GM23338 (cell line): ENCODE measurements around the gene DUSP9. TPM values are rescaled to one million over a fixed set of nuclear protein-coding genes. Genes with fewer than 3 reads are reported as not detected.

Experiments
- ATAC-seq: fragments of 200-7000 bp; cut with Tn5 transposase; 3 replicates; pipeline ENCODE4 v1.9.1; 2020
- DNase-seq: peaks from one replicate; pipeline ENCODE4 v3.0.0-alpha.2; 2015; ENCODE audit warnings: low spot score
- H2AFZ ChIP-seq: fragments of 200-600 bp; sonication (generic); 2 replicates; pipeline ENCODE4 v1.8.0; 2016; ENCODE audit warnings: antibody characterized with exemption, mild to moderate bottlenecking, moderate library complexity
- H3F3A ChIP-seq: fragments of 200-600 bp; sonication (generic); replicated peaks from 2 replicates; pipeline ENCODE4 v1.8.0; 2017; ENCODE audit warnings: antibody characterized with exemption, mixed run types, low read depth
- H3K27ac ChIP-seq: fragments of 200-600 bp; sonication (generic); 2 replicates; pipeline ENCODE4 v1.6.1; 2016; ENCODE audit warnings: low read depth
- H3K27me3 ChIP-seq: fragments of 200-600 bp; sonication (generic); 2 replicates; pipeline ENCODE4 v1.8.0; 2016; ENCODE audit warnings: mild to moderate bottlenecking, mixed run types, moderate library complexity; ENCODE audit not compliant: insufficient read depth
- H3K36me3 ChIP-seq: fragments of 200-600 bp; sonication (generic); 2 replicates; pipeline ENCODE4 v1.8.0; 2016; ENCODE audit warnings: mild to moderate bottlenecking; ENCODE audit not compliant: insufficient read depth
- H3K4me1 ChIP-seq: fragments of 200-600 bp; sonication (generic); 2 replicates; pipeline ENCODE4 v1.8.0; 2016; ENCODE audit warnings: mild to moderate bottlenecking, moderate library complexity; ENCODE audit not compliant: insufficient read depth
- H3K4me2 ChIP-seq: fragments of 200-600 bp; sonication (generic); 2 replicates; pipeline ENCODE4 v1.7.1; 2017; ENCODE audit warnings: mixed run types
- H3K4me3 ChIP-seq: fragments of 200-600 bp; sonication (generic); 2 replicates; pipeline ENCODE4 v1.6.1; 2016; ENCODE audit warnings: mixed run types
- H3K79me2 ChIP-seq: fragments of 200-600 bp; sonication (generic); replicated peaks from 2 replicates; pipeline ENCODE4 v1.8.0; 2017; ENCODE audit warnings: mild to moderate bottlenecking; ENCODE audit not compliant: insufficient read depth
- H3K9me2 ChIP-seq: fragments of 200-600 bp; sonication (generic); 2 replicates; pipeline ENCODE4 v1.8.0; 2017; ENCODE audit not compliant: insufficient read depth
- H4K20me1 ChIP-seq: fragments of 200-600 bp; sonication (generic); replicated peaks from 2 replicates; pipeline ENCODE4 v1.8.0; 2017; ENCODE audit warnings: mild to moderate bottlenecking; ENCODE audit not compliant: insufficient read depth
- H3K27ac Mint-ChIP-seq: 2 replicates; pipeline ENCODE4 v1.8.0; 2020; ENCODE audit warnings: inconsistent platforms, mild to moderate bottlenecking, moderate library complexity, mixed read lengths
- H3K27me3 Mint-ChIP-seq: 3 replicates; pipeline ENCODE4 v1.8.0; 2022; ENCODE audit warnings: low read depth, mild to moderate bottlenecking, moderate library complexity, mixed read lengths, inconsistent platforms; ENCODE audit not compliant: insufficient read depth, poor library complexity
- H3K36me3 Mint-ChIP-seq: 3 replicates; pipeline ENCODE4 v1.8.0; 2021; ENCODE audit warnings: low read depth, mild to moderate bottlenecking, inconsistent platforms, moderate library complexity, mixed read lengths
- H3K4me1 Mint-ChIP-seq: 3 replicates; pipeline ENCODE4 v1.8.0; 2020; ENCODE audit warnings: mild to moderate bottlenecking, inconsistent platforms, mixed read lengths
- H3K4me3 Mint-ChIP-seq: 3 replicates; pipeline ENCODE4 v1.8.0; 2021; ENCODE audit warnings: moderate library complexity, mild to moderate bottlenecking, inconsistent platforms, mixed read lengths
- H3K9me3 Mint-ChIP-seq: 3 replicates; pipeline ENCODE4 v1.8.0; 2020; ENCODE audit warnings: moderate library complexity, mild to moderate bottlenecking, inconsistent platforms, mixed read lengths
- CREB1 ChIP-seq: fragments of 250-450 bp; sonication (Bioruptor Pico); IDR thresholded peaks from 2 replicates; pipeline ENCODE4 v1.5.0; 2020; ENCODE audit warnings: low read depth, mild to moderate bottlenecking, moderate library complexity
- EZH2 ChIP-seq: fragments of 200-600 bp; sonication (generic); IDR thresholded peaks from one replicate; pipeline ENCODE4 v1.8.0; 2017; ENCODE audit warnings: antibody characterized with exemption, mild to moderate bottlenecking, low read depth; ENCODE audit not compliant: unreplicated experiment
- EZH2phosphoT487 ChIP-seq: fragments of 200-600 bp; sonication (generic); IDR thresholded peaks from one replicate; pipeline ENCODE4 v1.8.1; 2018; ENCODE audit warnings: antibody characterized with exemption; ENCODE audit not compliant: unreplicated experiment
- JUNB ChIP-seq: IDR thresholded peaks from one replicate; pipeline ENCODE4 v1.6.1; 2016; ENCODE audit warnings: antibody characterized with exemption; ENCODE audit not compliant: unreplicated experiment
- NANOG ChIP-seq: IDR thresholded peaks from 2 replicates; pipeline ENCODE4 v1.6.1; 2016; ENCODE audit warnings: antibody characterized with exemption, borderline replicate concordance
- POLR2AphosphoS5 ChIP-seq: IDR thresholded peaks from 2 replicates; pipeline ENCODE4 v1.6.1; 2016; ENCODE audit warnings: antibody characterized with exemption, low read depth
- STAT1 ChIP-seq: IDR thresholded peaks from one replicate; pipeline ENCODE4 v1.6.1; 2016; ENCODE audit warnings: antibody characterized with exemption; ENCODE audit not compliant: unreplicated experiment
- ZNF114 ChIP-seq: fragments of 250-450 bp; sonication (Bioruptor Pico); IDR thresholded peaks from 2 replicates; pipeline ENCODE4 v1.5.0; 2020; ENCODE audit warnings: mild to moderate bottlenecking, moderate library complexity
- ZNF331 ChIP-seq: fragments of 250-450 bp; sonication (Bioruptor Pico); IDR thresholded peaks from 2 replicates; pipeline ENCODE4 v1.5.0; 2020; ENCODE audit warnings: low read depth, mild to moderate bottlenecking, moderate library complexity
- polyA plus RNA-seq: library from polyadenylated mRNA; unstranded; fragments of >200 nt; fragmentation: Nextera tagmentation; extraction: Ambion mirVana; gene quantifications from 2 replicates; pipeline ENCODE4 v1.2.1, GENCODE V29; 2016
- total RNA-seq: library from RNA; depleted of rRNA; stranded (reverse); fragments of >200 nt; shearing (Covaris generic); gene quantifications from 2 replicates; pipeline ENCODE4 v1.2.3, GENCODE V29; 2014
- TF ChIP-seq, protein P1 (sequence below): IDR thresholded peaks from 2 replicates; pipeline ENCODE4 v1.6.1; 2016; ENCODE audit warnings: antibody characterized with exemption
- TF ChIP-seq, protein P2 (sequence below): fragments of 250-450 bp; sonication (Bioruptor Pico); IDR thresholded peaks from 2 replicates; pipeline ENCODE4 v1.5.0; 2020; ENCODE audit warnings: mild to moderate bottlenecking, moderate library complexity
- TF ChIP-seq, protein P3 (sequence below), 2 experiments: fragments of 200-600 bp in 1 of 2; sonication (generic) in 1 of 2; conservative IDR thresholded peaks; 2 replicates each; pipeline versions ENCODE4 v1.5.1 to v1.6.1; 2016 to 2017; ENCODE audit warnings: antibody characterized with exemption in 2 of 2, low read depth in 2 of 2, mild to moderate bottlenecking in 2 of 2, moderate library complexity in 1 of 2
- TF ChIP-seq, protein P4 (sequence below): IDR thresholded peaks from one replicate; pipeline ENCODE4 v1.6.1; 2018; ENCODE audit warnings: antibody characterized with exemption; ENCODE audit not compliant: unreplicated experiment

DUSP9 gene
- total and polyA plus RNA-seq, 2 experiments from 2014 or later: 0.71 to 3.9 TPM

DNA sequence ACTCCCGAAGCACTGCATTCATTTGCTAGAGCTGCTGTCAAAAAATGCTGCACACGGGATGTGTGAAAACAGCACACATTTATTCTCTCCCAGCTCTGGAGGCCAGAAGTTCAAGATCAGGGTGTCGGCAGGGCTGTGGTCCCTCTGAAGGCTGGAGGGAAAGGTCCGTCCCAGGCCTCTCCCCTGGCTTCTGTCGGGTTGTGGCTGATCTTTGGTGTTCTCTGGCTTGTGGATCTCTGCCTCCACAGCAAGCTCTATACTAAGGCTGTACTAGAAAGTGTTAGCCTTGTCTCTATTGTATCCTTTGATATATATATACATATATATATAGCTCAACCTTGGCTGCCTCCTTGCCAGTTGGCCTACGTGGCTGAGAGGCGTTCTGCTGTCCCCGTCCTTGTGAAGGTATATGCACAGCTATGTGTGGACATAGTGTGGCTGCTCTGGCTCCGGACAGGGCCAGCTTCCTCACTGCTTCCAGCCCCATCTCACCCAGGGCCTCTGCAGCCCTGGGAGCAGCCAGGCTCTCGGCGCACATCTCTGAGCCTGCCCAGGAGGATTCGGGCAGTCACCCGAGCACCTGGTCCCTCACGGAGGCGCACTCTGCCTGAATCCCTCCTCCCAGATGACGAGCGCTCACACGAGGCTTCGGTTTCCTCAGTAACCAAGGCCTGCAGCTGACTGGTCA is 15.0 kb upstream of the DUSP9 start:
- Histone ChIP-seq H4K20me1 (no peaks in the 10 kb centered on the region), H3K4me3 (no peak overlapping the region), H2AFZ (no peak overlapping the region), H3K27ac (no peak overlapping the region), H3F3A (no peaks in the 10 kb centered on the region), H3K79me2 (no peaks in the 10 kb centered on the region), H3K36me3 (no peaks in the 10 kb centered on the region), H3K9me2 (no peaks in the 10 kb centered on the region), H3K27me3 (no peaks in the 10 kb centered on the region), H3K4me2 (no peak overlapping the region), H3K4me1 (no peaks in the 10 kb centered on the region)
- TF ChIP-seq JUNB (no peak), ZNF331 (CRISPR knock-in tag) (no peak), POLR2AphosphoS5 (no peak), EZH2 (no peak), ZNF114 (CRISPR knock-in tag) (no peak), STAT1 (no peak), EZH2phosphoT487 (no peak), CREB1 (CRISPR knock-in tag) (no peak), NANOG (no peak)
- TF ChIP-seq, protein P1, sequence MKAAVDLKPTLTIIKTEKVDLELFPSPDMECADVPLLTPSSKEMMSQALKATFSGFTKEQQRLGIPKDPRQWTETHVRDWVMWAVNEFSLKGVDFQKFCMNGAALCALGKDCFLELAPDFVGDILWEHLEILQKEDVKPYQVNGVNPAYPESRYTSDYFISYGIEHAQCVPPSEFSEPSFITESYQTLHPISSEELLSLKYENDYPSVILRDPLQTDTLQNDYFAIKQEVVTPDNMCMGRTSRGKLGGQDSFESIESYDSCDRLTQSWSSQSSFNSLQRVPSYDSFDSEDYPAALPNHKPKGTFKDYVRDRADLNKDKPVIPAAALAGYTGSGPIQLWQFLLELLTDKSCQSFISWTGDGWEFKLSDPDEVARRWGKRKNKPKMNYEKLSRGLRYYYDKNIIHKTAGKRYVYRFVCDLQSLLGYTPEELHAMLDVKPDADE: no peak
- TF ChIP-seq, protein P2, sequence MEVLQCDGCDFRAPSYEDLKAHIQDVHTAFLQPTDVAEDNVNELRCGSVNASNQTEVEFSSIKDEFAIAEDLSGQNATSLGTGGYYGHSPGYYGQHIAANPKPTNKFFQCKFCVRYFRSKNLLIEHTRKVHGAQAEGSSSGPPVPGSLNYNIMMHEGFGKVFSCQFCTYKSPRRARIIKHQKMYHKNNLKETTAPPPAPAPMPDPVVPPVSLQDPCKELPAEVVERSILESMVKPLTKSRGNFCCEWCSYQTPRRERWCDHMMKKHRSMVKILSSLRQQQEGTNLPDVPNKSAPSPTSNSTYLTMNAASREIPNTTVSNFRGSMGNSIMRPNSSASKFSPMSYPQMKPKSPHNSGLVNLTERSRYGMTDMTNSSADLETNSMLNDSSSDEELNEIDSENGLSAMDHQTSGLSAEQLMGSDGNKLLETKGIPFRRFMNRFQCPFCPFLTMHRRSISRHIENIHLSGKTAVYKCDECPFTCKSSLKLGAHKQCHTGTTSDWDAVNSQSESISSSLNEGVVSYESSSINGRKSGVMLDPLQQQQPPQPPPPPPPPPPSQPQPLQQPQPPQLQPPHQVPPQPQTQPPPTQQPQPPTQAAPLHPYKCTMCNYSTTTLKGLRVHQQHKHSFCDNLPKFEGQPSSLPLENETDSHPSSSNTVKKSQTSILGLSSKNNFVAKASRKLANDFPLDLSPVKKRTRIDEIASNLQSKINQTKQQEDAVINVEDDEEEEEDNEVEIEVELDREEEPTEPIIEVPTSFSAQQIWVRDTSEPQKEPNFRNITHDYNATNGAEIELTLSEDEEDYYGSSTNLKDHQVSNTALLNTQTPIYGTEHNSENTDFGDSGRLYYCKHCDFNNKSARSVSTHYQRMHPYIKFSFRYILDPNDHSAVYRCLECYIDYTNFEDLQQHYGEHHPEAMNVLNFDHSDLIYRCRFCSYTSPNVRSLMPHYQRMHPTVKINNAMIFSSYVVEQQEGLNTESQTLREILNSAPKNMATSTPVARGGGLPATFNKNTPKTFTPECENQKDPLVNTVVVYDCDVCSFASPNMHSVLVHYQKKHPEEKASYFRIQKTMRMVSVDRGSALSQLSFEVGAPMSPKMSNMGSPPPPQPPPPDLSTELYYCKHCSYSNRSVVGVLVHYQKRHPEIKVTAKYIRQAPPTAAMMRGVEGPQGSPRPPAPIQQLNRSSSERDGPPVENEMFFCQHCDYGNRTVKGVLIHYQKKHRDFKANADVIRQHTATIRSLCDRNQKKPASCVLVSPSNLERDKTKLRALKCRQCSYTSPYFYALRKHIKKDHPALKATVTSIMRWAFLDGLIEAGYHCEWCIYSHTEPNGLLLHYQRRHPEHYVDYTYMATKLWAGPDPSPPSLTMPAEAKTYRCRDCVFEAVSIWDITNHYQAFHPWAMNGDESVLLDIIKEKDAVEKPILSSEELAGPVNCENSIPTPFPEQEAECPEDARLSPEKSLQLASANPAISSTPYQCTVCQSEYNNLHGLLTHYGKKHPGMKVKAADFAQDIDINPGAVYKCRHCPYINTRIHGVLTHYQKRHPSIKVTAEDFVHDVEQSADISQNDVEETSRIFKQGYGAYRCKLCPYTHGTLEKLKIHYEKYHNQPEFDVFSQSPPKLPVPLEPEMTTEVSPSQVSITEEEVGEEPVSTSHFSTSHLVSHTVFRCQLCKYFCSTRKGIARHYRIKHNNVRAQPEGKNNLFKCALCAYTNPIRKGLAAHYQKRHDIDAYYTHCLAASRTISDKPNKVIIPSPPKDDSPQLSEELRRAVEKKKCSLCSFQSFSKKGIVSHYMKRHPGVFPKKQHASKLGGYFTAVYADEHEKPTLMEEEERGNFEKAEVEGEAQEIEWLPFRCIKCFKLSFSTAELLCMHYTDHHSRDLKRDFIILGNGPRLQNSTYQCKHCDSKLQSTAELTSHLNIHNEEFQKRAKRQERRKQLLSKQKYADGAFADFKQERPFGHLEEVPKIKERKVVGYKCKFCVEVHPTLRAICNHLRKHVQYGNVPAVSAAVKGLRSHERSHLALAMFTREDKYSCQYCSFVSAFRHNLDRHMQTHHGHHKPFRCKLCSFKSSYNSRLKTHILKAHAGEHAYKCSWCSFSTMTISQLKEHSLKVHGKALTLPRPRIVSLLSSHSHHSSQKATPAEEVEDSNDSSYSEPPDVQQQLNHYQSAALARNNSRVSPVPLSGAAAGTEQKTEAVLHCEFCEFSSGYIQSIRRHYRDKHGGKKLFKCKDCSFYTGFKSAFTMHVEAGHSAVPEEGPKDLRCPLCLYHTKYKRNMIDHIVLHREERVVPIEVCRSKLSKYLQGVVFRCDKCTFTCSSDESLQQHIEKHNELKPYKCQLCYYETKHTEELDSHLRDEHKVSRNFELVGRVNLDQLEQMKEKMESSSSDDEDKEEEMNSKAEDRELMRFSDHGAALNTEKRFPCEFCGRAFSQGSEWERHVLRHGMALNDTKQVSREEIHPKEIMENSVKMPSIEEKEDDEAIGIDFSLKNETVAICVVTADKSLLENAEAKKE (CRISPR knock-in tag): no peak
- TF ChIP-seq, protein P3, sequence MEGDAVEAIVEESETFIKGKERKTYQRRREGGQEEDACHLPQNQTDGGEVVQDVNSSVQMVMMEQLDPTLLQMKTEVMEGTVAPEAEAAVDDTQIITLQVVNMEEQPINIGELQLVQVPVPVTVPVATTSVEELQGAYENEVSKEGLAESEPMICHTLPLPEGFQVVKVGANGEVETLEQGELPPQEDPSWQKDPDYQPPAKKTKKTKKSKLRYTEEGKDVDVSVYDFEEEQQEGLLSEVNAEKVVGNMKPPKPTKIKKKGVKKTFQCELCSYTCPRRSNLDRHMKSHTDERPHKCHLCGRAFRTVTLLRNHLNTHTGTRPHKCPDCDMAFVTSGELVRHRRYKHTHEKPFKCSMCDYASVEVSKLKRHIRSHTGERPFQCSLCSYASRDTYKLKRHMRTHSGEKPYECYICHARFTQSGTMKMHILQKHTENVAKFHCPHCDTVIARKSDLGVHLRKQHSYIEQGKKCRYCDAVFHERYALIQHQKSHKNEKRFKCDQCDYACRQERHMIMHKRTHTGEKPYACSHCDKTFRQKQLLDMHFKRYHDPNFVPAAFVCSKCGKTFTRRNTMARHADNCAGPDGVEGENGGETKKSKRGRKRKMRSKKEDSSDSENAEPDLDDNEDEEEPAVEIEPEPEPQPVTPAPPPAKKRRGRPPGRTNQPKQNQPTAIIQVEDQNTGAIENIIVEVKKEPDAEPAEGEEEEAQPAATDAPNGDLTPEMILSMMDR (conservative IDR thresholded peaks at IDR 0.05; ENCODE audit: low read depth in 2 of 2): no peak
- TF ChIP-seq, protein P4, sequence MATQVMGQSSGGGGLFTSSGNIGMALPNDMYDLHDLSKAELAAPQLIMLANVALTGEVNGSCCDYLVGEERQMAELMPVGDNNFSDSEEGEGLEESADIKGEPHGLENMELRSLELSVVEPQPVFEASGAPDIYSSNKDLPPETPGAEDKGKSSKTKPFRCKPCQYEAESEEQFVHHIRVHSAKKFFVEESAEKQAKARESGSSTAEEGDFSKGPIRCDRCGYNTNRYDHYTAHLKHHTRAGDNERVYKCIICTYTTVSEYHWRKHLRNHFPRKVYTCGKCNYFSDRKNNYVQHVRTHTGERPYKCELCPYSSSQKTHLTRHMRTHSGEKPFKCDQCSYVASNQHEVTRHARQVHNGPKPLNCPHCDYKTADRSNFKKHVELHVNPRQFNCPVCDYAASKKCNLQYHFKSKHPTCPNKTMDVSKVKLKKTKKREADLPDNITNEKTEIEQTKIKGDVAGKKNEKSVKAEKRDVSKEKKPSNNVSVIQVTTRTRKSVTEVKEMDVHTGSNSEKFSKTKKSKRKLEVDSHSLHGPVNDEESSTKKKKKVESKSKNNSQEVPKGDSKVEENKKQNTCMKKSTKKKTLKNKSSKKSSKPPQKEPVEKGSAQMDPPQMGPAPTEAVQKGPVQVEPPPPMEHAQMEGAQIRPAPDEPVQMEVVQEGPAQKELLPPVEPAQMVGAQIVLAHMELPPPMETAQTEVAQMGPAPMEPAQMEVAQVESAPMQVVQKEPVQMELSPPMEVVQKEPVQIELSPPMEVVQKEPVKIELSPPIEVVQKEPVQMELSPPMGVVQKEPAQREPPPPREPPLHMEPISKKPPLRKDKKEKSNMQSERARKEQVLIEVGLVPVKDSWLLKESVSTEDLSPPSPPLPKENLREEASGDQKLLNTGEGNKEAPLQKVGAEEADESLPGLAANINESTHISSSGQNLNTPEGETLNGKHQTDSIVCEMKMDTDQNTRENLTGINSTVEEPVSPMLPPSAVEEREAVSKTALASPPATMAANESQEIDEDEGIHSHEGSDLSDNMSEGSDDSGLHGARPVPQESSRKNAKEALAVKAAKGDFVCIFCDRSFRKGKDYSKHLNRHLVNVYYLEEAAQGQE: no peak
- Mint-ChIP-seq H3K4me3 (no peak overlapping the region), H3K9me3 (no peaks in the 10 kb centered on the region), H3K27me3 (peaks cover 1% of the 10 kb centered on the region), H3K4me1 (no peaks in the 10 kb centered on the region), H3K36me3 (no peaks in the 10 kb centered on the region), H3K27ac (no peak overlapping the region)
- no peak for DNase-seq
- no peak for ATAC-seq
